ENCODE results near the gene RALGAPA1. TPM values are rescaled to one million over a fixed set of nuclear protein-coding genes. Genes with fewer than 3 reads are reported as not detected.
"Not testable (repeated sequence)": the region's sequence is repeated elsewhere in the genome, so short reads cannot be mapped to it uniquely, and the experiment has no call there.

The RALGAPA1 gene
- total and polyA plus RNA-seq, 4 donors, result 4.6 to 38.7 (median 13.4) TPM

- Histone ChIP-seq H3K4me1 (ENCODE audit: control insufficient read depth in 4 of 4, insufficient read depth in 4 of 4, low read length in 3 of 4) (no peaks in the 10 kb centered on the region), H3K27me3 (ENCODE audit: control insufficient read depth in 4 of 4, insufficient read depth in 4 of 4, low read length in 3 of 4) (no peaks in the 10 kb centered on the region), H3K9me3 (ENCODE audit: control insufficient read depth in 4 of 4, low read length in 3 of 4) (no peaks in the 10 kb centered on the region), H3K9ac (ENCODE audit: low read depth in 1 of 2, low read length in 2 of 2) (no peak overlapping the region), H3K27ac (ENCODE audit: low read depth in 1 of 2, low read length in 2 of 2) (no peak overlapping the region), H3K36me3 (ENCODE audit: control insufficient read depth in 4 of 4, insufficient read depth in 3 of 4, low read depth in 1 of 4, low read length in 3 of 4) (peaks cover 0 to 14% (median 1%) of the 10 kb centered on the region in 4 donors), H3K4me3 (ENCODE audit: low read depth in 1 of 3, low read length in 3 of 3) (no peak overlapping the region)
- no peak for TF ChIP-seq RXRA (IDR thresholded peaks at IDR 0.05)
- no peak for TF ChIP-seq HNF4A (conservative IDR thresholded peaks at IDR 0.05)
- no peak for TF ChIP-seq SP1 (IDR thresholded peaks at IDR 0.05)
- TF ChIP-seq ZBTB33 (IDR thresholded peaks at IDR 0.05), result no peak
- no peak for TF ChIP-seq TAF1 (conservative IDR thresholded peaks at IDR 0.05)
- no peak for DNase-seq (ENCODE audit: low spot score)
- WGBS, result 95% methylated on average over 2 of the region's 2 CpGs
These were observed 177.9 kb downstream of the RALGAPA1 start for GRCh38 chr14:35631071-35631805.

- Histone ChIP-seq H3K27me3 (ENCODE audit: control insufficient read depth in 4 of 4, insufficient read depth in 4 of 4, low read length in 3 of 4) (no peaks in the 10 kb centered on the region), H3K4me3 (ENCODE audit: low read depth in 1 of 3, low read length in 3 of 3) (no peak overlapping the region), H3K4me1 (ENCODE audit: control insufficient read depth in 4 of 4, insufficient read depth in 4 of 4, low read length in 3 of 4) (no peaks in the 10 kb centered on the region), H3K27ac (ENCODE audit: low read depth in 1 of 2, low read length in 2 of 2) (no peak overlapping the region), H3K36me3 (ENCODE audit: control insufficient read depth in 4 of 4, insufficient read depth in 3 of 4, low read depth in 1 of 4, low read length in 3 of 4) (peaks cover 0 to 7% (median 4%) of the 10 kb centered on the region in 4 donors), H3K9ac (ENCODE audit: low read depth in 1 of 2, low read length in 2 of 2) (no peak overlapping the region), H3K9me3 (ENCODE audit: control insufficient read depth in 4 of 4, low read length in 3 of 4) (no peaks in the 10 kb centered on the region)
- no peak for DNase-seq (ENCODE audit: low spot score)
- 91% methylated on average over 3 of the region's 3 CpGs for WGBS
- no peak for TF ChIP-seq SP1 (IDR thresholded peaks at IDR 0.05)
- no peak for TF ChIP-seq FOXA1 (IDR thresholded peaks at IDR 0.05)
- no peak for TF ChIP-seq REST (IDR thresholded peaks at IDR 0.05)
- TF ChIP-seq MAX (IDR thresholded peaks at IDR 0.05), result no peak
- TF ChIP-seq RXRA (IDR thresholded peaks at IDR 0.05), result no peak
These were observed 180.1 kb downstream of the RALGAPA1 start for GRCh38 chr14:35628989-35629388.

- 87% methylated on average over 2 of the region's 2 CpGs for WGBS
- peaks cover 0 to 12% (median 4%) of the 10 kb centered on the region in 4 donors for H3K36me3 ChIP-seq (ENCODE audit: control insufficient read depth in 4 of 4, insufficient read depth in 3 of 4, low read depth in 1 of 4, low read length in 3 of 4)
These were observed 182.1 kb downstream of the RALGAPA1 start for GRCh38 chr14:35626947-35627346.

GRCh38 chr14:35621996-35622395 lies 187.1 kb downstream of the RALGAPA1 start:
- H3K27ac ChIP-seq (ENCODE audit: low read depth in 1 of 2, low read length in 2 of 2); H3K27me3 ChIP-seq (ENCODE audit: control insufficient read depth in 4 of 4, insufficient read depth in 4 of 4, low read length in 3 of 4); H3K4me1 ChIP-seq (ENCODE audit: control insufficient read depth in 4 of 4, insufficient read depth in 4 of 4, low read length in 3 of 4); DNase-seq (ENCODE audit: low spot score); H3K9ac ChIP-seq (ENCODE audit: low read depth in 1 of 2, low read length in 2 of 2); H3K4me3 ChIP-seq (ENCODE audit: low read depth in 1 of 3, low read length in 3 of 3); H3K9me3 ChIP-seq (ENCODE audit: control insufficient read depth in 4 of 4, low read length in 3 of 4): not testable (repeated sequence)
- WGBS, result 97% methylated on average over 4 of the region's 4 CpGs
- H3K36me3 ChIP-seq (ENCODE audit: control insufficient read depth in 4 of 4, insufficient read depth in 3 of 4, low read depth in 1 of 4, low read length in 3 of 4), result peaks cover 0 to 12% (median 2%) of the 10 kb centered on the region in 4 donors

More at GRCh38 chr14:35626947-35627346, 182.1 kb downstream of the RALGAPA1 start:
- H3K4me3 ChIP-seq (ENCODE audit: low read depth in 1 of 3, low read length in 3 of 3); H3K9me3 ChIP-seq (ENCODE audit: control insufficient read depth in 4 of 4, low read length in 3 of 4); H3K9ac ChIP-seq (ENCODE audit: low read depth in 1 of 2, low read length in 2 of 2); H3K27me3 ChIP-seq (ENCODE audit: control insufficient read depth in 4 of 4, insufficient read depth in 4 of 4, low read length in 3 of 4); DNase-seq (ENCODE audit: low spot score); H3K27ac ChIP-seq (ENCODE audit: low read depth in 1 of 2, low read length in 2 of 2); H3K4me1 ChIP-seq (ENCODE audit: control insufficient read depth in 4 of 4, insufficient read depth in 4 of 4, low read length in 3 of 4): not testable (repeated sequence)

GRCh38 chr14:35619998-35620397 lies 189.1 kb downstream of the RALGAPA1 start:
- H3K27me3 ChIP-seq (ENCODE audit: control insufficient read depth in 4 of 4, insufficient read depth in 4 of 4, low read length in 3 of 4); H3K9ac ChIP-seq (ENCODE audit: low read depth in 1 of 2, low read length in 2 of 2); H3K27ac ChIP-seq (ENCODE audit: low read depth in 1 of 2, low read length in 2 of 2); H3K9me3 ChIP-seq (ENCODE audit: control insufficient read depth in 4 of 4, low read length in 3 of 4); H3K36me3 ChIP-seq (ENCODE audit: control insufficient read depth in 4 of 4, insufficient read depth in 3 of 4, low read depth in 1 of 4, low read length in 3 of 4); H3K4me3 ChIP-seq (ENCODE audit: low read depth in 1 of 3, low read length in 3 of 3); H3K4me1 ChIP-seq (ENCODE audit: control insufficient read depth in 4 of 4, insufficient read depth in 4 of 4, low read length in 3 of 4); DNase-seq (ENCODE audit: low spot score): not testable (repeated sequence)
- WGBS, result 96% methylated on average over 6 of the region's 6 CpGs

GRCh38 chr14:35619461-35619860 lies 189.6 kb downstream of the RALGAPA1 start:
- H3K27ac ChIP-seq (ENCODE audit: low read depth in 1 of 2, low read length in 2 of 2); H3K9me3 ChIP-seq (ENCODE audit: control insufficient read depth in 4 of 4, low read length in 3 of 4); H3K36me3 ChIP-seq (ENCODE audit: control insufficient read depth in 4 of 4, insufficient read depth in 3 of 4, low read depth in 1 of 4, low read length in 3 of 4); DNase-seq (ENCODE audit: low spot score); H3K4me1 ChIP-seq (ENCODE audit: control insufficient read depth in 4 of 4, insufficient read depth in 4 of 4, low read length in 3 of 4); H3K27me3 ChIP-seq (ENCODE audit: control insufficient read depth in 4 of 4, insufficient read depth in 4 of 4, low read length in 3 of 4); H3K4me3 ChIP-seq (ENCODE audit: low read depth in 1 of 3, low read length in 3 of 3); H3K9ac ChIP-seq (ENCODE audit: low read depth in 1 of 2, low read length in 2 of 2): not testable (repeated sequence)
- WGBS, result 96% methylated on average over 1 of the region's 1 CpG
